Forelimb muscle (tissue), 1 donor: ENCODE measurements around the gene ZNF488. TPM values are rescaled to one million over a fixed set of nuclear protein-coding genes. Genes with fewer than 3 reads are reported as not detected.

Experiments
- DNase-seq: peaks from one replicate; pipeline ENCODE4 v3.0.0-alpha.2; 2013; ENCODE audit warnings: low read depth
- polyA plus RNA-seq: library from polyadenylated mRNA; unstranded; fragments of 120-200 nt; gene quantifications from one replicate; pipeline ENCODE4 v1.2.1, GENCODE V29; 2013; ENCODE audit not compliant: insufficient read length

Gene ZNF488
- polyA plus RNA-seq, 1 donor, result 3.5 TPM

DNA sequence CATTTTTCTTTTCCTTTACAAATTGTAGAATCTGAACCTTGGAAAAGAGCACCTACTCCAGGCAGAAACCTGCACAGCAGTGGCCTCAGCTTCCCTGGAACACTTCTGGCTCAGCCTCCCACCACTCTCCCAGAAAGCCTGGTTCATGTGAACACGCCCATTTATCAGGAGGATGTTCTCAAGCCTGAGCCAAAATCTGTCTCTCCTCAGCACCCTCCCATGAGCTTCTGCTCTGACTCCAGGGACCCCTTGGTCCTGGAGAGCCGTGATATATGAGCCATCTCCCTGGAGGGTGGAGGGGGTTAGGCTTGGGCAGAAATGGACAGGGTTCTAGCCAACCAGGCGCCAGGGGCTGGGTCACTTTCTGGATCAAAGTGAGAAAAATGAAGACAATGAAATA is 51.7 kb downstream of the ZNF488 start:
- DNase-seq, result no peak

DNA sequence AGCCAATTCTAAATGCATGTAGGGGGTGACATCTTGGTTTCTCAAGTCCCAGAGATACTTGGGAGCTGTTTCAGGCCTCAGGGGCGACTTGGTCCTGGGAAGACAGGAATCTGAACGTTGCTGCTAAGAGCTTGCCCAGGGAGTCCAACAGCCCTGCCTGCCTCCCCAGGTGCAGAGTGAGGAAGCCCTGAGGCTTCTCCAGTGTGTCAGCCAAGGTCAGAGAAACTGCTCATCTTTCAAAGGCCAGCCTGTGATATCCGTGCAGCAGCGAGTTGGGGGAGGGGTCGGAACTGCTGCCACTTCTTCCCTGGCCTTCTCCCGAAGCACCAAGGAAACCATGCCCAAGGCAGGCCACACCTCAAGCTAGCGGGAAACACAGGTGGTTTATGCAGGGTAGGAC is 52.1 kb downstream of the ZNF488 start:
- DNase-seq, result no peak

DNA sequence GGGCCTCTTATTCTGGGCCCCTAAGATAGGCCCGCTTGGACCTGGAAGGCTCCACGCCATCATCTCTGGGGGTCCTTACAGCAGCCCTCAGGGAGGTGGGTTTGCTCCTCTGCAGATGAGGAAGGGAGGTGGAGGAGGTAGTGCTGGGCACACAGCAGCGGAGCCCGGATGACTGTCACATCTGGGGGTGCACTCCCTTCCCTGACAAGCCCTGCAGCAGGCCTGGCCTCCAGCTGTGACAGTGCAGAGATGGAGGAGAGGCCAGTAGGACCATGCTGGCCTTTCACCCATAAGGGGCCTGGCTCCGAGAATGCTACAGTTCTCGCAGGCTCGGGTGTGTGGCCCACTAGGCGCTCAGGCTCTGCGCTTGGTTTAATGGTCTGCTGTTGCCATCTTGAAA is 52.6 kb downstream of the ZNF488 start:
- no peak for DNase-seq

DNA sequence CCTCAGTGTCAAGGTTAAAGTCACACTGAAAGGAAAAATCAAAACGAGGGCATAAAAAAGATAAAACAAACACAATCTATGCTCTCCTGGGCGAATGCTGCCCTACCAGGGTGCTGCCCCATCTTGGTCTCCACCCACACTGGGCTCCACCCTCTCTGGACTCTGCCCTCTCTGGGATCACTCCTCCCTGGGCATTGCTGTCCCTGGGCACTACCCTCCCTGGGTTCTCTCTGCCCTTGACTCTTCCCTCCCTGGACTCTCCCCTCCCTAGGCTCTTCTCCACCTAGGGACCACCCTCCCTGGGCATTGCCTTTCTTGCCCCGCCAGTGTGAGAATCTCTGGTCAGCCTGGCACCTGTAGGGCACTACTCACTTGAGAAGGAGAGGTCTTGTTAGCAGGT is 53.3 kb downstream of the ZNF488 start:
- DNase-seq, result no peak

DNA sequence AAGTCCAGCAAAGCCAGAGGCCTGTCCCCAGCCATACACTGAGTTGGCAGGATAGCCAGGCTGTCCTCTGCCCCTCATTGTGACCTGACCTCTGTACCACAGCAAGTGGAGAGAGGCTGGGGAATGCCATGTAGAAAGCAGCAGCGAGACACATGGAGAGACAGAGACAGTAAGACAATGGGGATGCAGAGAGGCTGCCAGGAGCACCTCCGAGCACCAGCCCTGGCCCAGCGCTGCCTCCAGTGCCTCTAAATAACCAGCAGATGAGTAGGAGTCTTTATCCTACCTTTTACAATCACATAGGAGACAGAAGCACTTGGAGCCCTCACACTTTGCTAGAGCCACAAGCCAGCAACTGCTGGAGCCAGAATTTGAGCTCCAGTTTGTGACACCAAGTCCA is 53.7 kb downstream of the ZNF488 start:
- no peak for DNase-seq

GRCh38 chr10:47329855-47330254 is 54.2 kb downstream of the ZNF488 start:
- no peak for DNase-seq

- DNase-seq, result no peak
Observed at GRCh38 chr10:47326927-47327330, 57.2 kb downstream of the ZNF488 start.

DNA sequence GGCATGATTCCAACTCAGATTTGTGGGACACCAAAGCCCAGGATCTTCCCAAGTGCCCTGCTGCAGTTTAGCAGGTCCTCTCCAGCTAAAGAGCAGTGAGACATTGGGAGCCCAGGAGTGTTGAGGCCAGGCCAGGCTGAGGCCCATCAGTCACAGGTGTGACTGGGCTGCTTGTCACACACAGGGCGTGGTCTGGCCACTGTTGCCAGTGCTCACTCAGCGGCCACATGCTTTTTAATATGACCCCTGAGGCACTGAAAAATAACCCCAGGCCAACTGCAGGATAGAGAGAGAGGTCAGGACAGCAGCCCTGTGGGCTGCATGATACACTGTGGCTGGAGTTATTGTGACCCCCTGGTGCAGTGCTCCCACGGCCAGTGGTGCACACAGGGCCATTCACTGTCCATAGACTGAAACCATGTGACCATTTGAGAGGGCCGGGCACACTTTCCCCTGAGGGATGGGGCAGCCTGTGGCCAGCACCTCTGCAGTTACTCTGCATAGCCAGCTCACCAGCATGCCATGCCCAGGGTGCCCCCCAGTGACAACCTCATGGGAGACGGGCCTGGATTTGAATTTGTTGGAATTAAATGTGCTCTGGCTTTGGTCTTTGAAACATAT is 57.7 kb downstream of the ZNF488 start:
- no peak for DNase-seq

DNA sequence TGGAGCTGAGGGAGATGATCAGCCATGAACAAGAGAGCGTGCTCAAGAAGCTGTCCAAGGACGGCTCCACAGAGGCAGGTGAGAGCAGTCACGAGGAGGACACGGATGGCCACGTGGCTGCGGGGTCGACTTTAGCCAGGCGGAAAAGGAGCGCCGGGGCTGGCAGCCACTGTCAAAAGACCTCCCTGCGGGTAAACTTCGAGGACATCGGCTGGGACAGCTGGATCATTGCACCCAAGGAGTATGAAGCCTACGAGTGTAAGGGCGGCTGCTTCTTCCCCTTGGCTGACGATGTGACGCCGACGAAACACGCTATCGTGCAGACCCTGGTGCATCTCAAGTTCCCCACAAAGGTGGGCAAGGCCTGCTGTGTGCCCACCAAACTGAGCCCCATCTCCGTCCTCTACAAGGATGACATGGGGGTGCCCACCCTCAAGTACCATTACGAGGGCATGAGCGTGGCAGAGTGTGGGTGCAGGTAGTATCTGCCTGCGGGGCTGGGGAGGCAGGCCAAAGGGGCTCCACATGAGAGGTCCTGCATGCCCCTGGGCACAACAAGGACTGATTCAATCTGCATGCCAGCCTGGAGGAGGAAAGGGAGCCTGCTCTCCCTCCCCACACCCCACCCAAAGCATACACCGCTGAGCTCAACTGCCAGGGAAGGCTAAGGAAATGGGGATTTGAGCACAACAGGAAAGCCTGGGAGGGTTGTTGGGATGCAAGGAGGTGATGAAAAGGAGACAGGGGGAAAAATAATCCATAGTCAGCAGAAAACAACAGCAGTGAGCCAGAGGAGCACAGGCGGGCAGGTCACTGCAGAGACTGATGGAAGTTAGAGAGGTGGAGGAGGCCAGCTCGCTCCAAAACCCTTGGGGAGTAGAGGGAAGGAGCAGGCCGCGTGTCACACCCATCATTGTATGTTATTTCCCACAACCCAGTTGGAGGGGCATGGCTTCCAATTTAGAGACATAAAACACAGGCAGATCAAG is 58.5 kb downstream of the ZNF488 start:
- DNase-seq, result no peak

GRCh38 chr10:47323636-47324296 is 60.3 kb downstream of the ZNF488 start:
- no peak for DNase-seq

DNA sequence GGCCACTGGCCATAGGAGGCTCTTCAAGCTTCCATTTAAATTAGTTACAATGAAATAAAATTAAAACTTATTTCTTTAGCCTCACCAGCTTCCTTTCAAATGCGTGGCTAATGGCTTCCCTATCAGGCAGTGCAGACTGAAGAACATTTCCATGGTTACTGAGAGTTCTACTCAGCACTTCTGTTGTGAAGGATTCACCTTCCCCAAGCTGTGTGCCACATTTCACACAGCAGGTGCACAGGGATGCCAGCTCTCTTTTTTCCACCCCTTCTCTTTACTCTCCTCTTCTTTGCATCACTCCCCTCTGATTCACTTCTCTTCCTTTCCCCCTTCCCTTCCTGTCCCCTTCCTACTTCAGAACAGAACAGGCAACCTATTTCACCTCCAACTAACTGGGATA is 61.0 kb downstream of the ZNF488 start:
- no peak for DNase-seq

DNA sequence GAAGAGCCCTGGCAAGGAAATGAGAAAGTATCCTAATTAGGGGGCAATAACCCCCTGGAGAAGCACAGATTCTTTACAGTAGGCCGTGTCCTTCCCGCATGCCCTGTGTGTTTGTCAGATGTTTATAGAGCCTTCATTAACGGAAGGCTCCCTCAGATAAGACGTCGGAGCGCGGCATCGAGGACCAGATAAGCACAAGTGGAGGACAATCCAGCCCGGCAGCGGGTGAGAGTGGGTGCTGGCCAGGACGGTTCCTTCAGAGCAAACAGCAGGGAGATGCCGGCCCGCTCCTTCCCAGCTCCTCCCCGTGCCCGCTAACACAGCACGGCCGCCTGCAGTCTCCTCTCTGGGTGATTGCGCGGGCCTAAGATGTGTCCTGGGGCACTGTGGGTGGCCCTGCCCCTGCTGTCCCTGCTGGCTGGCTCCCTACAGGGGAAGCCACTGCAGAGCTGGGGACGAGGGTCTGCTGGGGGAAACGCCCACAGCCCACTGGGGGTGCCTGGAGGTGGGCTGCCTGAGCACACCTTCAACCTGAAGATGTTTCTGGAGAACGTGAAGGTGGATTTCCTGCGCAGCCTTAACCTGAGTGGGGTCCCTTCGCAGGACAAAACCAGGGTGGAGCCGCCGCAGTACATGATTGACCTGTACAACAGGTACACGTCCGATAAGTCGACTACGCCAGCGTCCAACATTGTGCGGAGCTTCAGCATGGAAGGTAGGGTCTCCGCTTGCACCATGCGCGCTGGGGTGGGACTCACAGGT is 61.6 kb downstream of the ZNF488 start, which contains the start of gene GDF2:
TSS of gene GDF2 (plus strand) at position 155 of the 762 bp plus-strand sequence. CDS start at position 370, 215 bp downstream.
- DNase-seq, result no peak

- DNase-seq, result no peak
Observed at GRCh38 chr10:47321521-47322195, 62.4 kb downstream of the ZNF488 start.

GRCh38 chr10:47320812-47321211 is 63.3 kb downstream of the ZNF488 start:
- no peak for DNase-seq

GRCh38 chr10:47319784-47320183 is 64.3 kb downstream of the ZNF488 start:
- DNase-seq, result no peak

DNA sequence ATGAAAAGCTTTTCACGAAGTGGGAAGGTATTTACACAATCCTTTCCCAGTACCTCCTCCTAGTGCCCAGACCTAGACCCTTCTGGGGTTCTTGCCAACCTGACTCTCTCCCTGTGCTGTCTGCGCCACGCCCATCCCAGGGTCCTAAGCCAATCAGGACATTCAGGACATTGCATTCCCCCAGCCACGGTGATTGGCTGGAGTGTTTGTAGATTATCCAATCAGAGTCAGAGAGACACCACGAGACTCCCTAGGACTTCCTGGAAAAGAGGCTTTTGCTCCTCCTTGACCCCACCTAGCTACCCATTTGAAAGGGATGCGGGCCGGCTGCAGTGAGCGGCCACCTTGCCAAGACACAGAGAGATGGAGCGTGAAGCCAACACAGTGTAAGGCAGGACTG is 65.4 kb downstream of the ZNF488 start:
- no peak for DNase-seq

DNA sequence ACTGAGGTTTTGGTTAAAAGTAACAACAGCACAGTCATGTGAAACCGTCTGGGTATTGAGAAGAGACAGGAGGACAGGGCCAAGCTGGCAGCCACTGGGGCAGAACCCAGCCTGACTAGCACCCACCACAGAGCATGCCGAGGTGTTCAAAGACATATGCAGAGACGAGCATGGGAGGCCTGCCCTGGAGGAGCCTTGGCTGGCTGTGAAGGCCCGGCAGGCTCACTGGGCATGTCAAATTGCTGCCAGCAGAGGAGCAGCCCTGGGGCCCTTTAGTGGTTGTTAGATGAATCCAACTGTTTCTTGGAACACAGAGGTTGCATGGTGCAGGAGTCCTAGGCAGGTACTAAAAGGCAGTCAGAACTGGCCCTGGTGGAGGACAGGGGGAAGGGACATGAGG is 66.8 kb downstream of the ZNF488 start:
- DNase-seq, result no peak

GRCh38 chr10:47316131-47316530 is 68.0 kb downstream of the ZNF488 start:
- no peak for DNase-seq
